Activated CD8-positive, alpha-beta memory T cell treated with anti-CD3 and anti-CD28 coated beads for 36 hours (primary cell): ENCODE measurements around the gene MED1. TPM values are rescaled to one million over a fixed set of nuclear protein-coding genes. Genes with fewer than 3 reads are reported as not detected.
"Not testable (repeated sequence)": the region's sequence is repeated elsewhere in the genome, so short reads cannot be mapped to it uniquely, and the experiment has no call there.

Experiments
- CTCF ChIA-PET: fragments of 350-600 bp; sonication (Branson Sonifier 250); formaldehyde crosslinking; loops from one replicate; lab custom pipeline; 2021; ENCODE audit warnings: antibody characterized with exemption; lab: Charles Lee
- POLR2A ChIA-PET: fragments of 350-600 bp; sonication (Branson Sonifier 250); formaldehyde crosslinking; loops from one replicate; lab custom pipeline; 2021; ENCODE audit warnings: antibody characterized with exemption; lab: Charles Lee
- total RNA-seq, 2 experiments: library from RNA; stranded (reverse); gene quantifications; one replicate each; pipeline ENCODE4 v1.2.3, GENCODE V29; 2021

MED1 gene
- total RNA-seq, 2 experiments from 2014 or later: 79.0 to 81.4 TPM

- ChIA-PET CTCF (interaction anchor here (1.0 to 1.7 kb wide), 3 partner anchors 10 to 56 kb away, joined by 3 to 8 read pairs (median 6); partner anchors contain the start of gene MED1), POLR2A (interaction anchor here (0.6 to 2.6 kb wide), 13 partner anchors 8 to 880 kb away, joined by 3 to 52 read pairs (median 5); partner anchors contain the start of genes FBXL20 and MED1)
Measured at GRCh38 chr17:39461113-39461925, 10.3 kb upstream of the MED1 start, which contains the start of gene CDK12. TSS of gene CDK12 (plus strand) at chr17:39461486. CDS start at chr17:39462072, 586 bp downstream.

GRCh38 chr17:39455919-39456318 is 4.9 kb upstream of the MED1 start:
- POLR2A ChIA-PET: no interaction called here

DNA sequence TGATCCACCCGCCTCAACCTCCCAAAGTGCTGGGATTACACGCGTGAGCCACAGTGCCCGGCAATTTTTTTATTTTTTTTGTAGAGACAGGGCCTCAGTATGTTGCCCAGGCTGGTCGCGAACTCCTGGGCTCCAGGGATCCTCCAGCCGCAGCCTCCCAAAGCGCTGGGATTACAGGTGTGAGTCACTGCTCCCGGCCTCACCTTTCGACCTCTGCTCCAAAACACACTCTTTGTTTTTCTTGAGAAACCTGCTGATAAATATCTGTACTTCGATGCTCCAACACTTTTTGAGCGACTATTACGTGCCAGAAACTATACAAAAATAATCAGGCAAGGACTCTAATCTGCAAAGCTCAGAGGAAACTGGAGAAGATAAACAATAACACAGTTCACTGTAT is 1.0 kb downstream of the MED1 start:
- ChIA-PET POLR2A (interaction anchor here (0.8 to 2.6 kb wide), 2 partner anchors 10 to 12 kb away, joined by 3 to 52 read pairs; partner anchors contain the start of gene CDK12), CTCF (interaction anchor here (1.1 kb wide), 1 partner anchor 76 kb away, joined by 3 read pairs; no protein-coding TSS in a partner anchor)

More at GRCh38 chr17:39455919-39456318, 4.9 kb upstream of the MED1 start:
- CTCF ChIA-PET: interaction anchor here (0.6 kb wide), 1 partner anchor 164 kb away, joined by 4 read pairs; no protein-coding TSS in a partner anchor

DNA sequence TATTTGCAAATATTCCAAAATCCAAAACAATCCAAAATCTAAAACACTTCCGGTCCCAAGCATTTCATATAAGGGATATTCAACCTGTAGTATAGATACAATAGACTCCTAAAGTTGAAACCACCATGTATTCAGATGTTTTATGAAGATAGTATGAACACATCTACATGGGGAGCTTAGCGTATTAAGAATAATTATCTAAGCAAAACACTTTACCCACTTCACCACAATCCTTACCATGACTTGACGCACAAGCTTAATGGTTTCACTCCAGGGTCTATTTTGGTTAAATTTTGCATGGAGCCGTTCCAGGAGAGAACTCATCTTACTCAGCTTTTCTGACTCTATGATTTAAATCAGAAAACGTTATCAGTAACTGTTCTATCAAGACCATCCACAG is 3.5 kb downstream of the MED1 start:
- CTCF ChIA-PET: no interaction called here
- POLR2A ChIA-PET: no interaction called here

DNA sequence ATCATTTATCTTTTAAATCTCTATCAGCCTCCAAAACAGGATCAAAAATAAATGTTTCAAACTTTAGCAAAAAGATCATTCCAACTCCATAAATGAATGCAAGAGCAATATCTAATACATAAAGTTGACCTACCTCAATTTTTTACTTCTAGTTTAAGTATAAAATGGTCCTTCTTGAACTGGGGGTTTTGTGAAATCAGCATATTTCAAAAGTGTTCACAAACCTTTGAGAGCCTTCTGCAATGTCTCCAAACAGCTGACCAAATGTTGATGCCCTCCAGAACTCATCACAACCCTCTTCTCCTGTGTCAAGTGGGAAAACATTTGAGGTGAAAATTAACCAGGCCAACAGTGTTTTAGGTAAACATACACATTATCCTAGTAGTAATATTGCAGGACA is 7.7 kb downstream of the MED1 start:
- CTCF ChIA-PET: no interaction called here
- POLR2A ChIA-PET: no interaction called here

DNA sequence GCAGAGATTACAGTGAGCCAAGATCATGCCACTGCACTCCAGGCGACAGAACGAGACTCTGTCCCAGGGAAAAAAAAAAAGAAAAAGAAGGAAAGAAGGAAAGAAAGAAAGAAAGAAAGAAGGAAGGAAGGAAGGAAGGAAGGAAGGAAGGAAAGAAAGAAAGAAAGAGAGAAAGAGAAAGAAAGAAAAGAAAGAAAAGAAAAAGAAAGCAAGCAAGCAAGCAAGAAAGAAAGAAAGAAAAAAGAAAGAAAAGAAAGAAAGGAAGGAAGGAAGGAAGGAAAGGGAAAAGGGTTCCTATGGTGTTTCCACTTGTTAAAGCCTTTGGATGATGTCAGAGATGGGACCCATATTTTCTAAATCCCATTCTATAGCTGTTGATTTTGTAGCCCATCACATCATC is 11.2 kb downstream of the MED1 start:
- CTCF ChIA-PET: not testable (repeated sequence)
- POLR2A ChIA-PET: interaction anchor here (0.8 kb wide), 1 partner anchor 11 kb away, joined by 3 read pairs; no protein-coding TSS in a partner anchor

- POLR2A ChIA-PET: no interaction called here
Measured at GRCh38 chr17:39429600-39429999, 21.5 kb downstream of the MED1 start.

DNA sequence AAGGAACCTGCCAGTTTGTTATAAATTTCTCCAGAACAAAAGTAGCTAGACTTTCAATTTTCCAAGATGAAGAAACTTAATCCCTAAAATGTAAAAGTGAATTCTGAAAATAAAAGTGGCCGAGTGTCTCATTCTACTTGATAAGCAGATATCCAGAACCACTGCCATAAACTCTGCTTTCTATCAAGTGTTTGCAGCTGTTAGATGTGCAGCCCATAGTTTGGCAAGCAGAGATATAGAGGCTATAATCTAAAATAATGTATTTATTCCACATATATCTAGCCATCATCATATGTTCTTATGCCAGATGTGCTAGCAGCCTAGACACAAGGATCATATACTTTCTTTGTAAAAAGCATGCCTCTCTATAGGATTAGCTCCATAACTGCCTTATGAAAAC is 34.9 kb downstream of the MED1 start:
- CTCF ChIA-PET: interaction anchor here (0.7 kb wide), 1 partner anchor 799 kb away, joined by 3 read pairs; no protein-coding TSS in a partner anchor
- POLR2A ChIA-PET: no interaction called here

More at GRCh38 chr17:39429600-39429999, 21.5 kb downstream of the MED1 start:
- CTCF ChIA-PET: no interaction called here

DNA sequence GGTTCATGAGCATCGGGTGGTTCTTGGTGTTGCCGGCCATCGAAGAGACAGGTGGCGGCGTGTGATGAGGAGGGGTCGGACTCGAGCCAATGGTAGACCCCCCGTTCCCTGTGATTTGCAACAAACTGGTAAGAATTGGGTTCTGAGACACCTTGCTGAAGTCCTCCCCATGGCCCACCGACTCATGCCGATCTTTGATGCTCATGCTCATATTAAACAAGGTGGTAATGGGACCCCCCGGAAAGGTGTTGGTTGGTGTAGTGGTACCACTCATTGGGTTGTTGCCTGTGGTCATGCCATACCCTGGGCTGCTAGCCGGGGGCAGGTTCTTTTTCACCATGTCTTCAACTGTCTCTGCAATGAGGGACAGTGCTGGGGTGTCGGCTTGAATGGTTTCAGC is 40.8 kb downstream of the MED1 start:
- POLR2A ChIA-PET: no interaction called here
- CTCF ChIA-PET: no interaction called here

GRCh38 chr17:39408360-39408759 is 42.7 kb downstream of the MED1 start:
- POLR2A ChIA-PET: no interaction called here
- CTCF ChIA-PET: no interaction called here

- ChIA-PET POLR2A (no interaction called here), CTCF (no interaction called here)
Measured at GRCh38 chr17:39406951-39407350, 44.1 kb downstream of the MED1 start.

- CTCF ChIA-PET: interaction anchor here (0.6 to 0.9 kb wide), 3 partner anchors 18 to 74 kb away, joined by 3 to 4 read pairs (median 3); no protein-coding TSS in a partner anchor
- POLR2A ChIA-PET: interaction anchor here (0.5 to 0.6 kb wide), 2 partner anchors 45 to 73 kb away, joined by 3 to 5 read pairs; partner anchors contain the start of gene MED1
Measured at GRCh38 chr17:39405436-39405835, 45.6 kb downstream of the MED1 start.

DNA sequence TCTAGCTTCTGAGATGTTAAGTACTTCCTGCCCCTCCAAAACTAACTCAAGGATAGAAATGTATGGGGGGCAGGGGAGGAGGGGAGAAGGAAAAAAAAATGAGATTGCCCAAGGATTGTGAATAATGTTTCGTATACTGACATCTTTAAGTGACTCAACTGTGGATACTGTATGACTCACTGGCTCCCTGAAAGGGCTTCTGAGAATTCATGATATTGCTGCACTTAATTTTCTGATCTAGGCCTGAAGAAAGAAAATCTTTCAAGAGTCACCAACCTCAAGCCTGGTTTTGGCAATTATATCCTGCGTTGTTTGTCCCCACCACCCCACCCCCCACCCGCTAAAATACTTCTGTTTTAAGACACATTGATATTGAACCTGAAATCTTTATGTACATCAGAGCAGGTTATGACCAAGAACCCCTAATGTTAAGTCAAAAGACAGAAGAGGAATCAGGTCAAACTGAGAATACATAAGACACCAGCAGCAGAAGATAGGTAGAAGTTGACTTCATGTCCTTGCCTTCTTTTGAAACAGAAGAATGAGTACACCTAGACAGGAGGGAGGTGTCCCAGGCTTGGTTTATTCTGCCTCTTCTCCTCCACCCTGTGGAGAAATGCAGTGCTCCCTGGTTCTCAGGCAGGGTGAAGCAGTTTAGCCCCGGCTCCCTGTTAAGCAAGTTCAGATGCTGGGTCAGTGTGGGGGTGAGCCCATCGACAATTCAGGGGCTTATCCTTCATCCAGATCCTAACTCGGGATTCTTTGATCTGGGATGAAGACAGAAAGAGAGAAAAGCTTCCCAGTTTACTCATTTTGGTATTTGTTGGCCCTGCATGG is 46.3 kb downstream of the MED1 start:
- ChIA-PET CTCF (interaction anchor here (0.6 to 0.9 kb wide), 2 partner anchors 17 to 57 kb away, joined by 3 to 4 read pairs; no protein-coding TSS in a partner anchor), POLR2A (no interaction called here)

- CTCF ChIA-PET: interaction anchor here (0.6 to 1.2 kb wide), 3 partner anchors 15 to 85 kb away, joined by 3 to 4 read pairs (median 3); no protein-coding TSS in a partner anchor
- POLR2A ChIA-PET: interaction anchor here (0.6 to 1.0 kb wide), 3 partner anchors 58 to 381 kb away, joined by 3 to 9 read pairs (median 8); partner anchors contain the start of gene CDK12
Measured at GRCh38 chr17:39402890-39403605, 48.0 kb downstream of the MED1 start.

DNA sequence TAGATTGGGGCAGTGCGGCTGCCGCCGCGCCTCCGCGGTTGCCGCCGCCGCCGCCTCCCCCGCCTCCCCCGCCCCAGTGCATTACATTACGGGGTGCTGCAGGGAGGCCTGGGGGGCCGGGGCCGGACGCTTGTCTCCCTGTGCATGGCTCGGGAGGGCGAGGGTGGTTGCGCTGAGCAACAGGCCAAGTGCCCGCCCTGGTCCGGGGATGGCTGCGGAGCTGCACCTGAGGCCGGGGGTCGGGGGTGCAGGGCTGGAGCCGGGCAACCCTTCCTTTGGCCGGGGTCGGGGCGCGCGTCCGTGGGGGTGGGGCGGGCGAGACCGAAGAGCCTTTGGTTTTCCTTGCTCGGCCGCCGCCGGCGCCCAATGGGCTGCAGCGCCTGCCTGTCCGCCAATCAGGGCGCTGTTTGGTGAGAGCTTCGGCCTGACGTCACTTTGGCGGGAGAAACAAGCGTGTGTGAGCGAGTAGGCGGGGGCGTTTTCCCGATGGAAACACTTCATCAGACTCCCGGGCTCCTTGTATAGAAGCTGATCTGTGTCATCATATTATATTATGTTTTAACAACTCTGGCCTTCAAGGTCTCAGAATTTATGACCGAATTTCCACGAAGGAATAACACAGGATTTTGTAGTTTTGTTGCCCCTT is 48.7 kb downstream of the MED1 start:
- ChIA-PET POLR2A (interaction anchor here (0.5 to 1.2 kb wide), 5 partner anchors 14 to 382 kb away, joined by 3 to 9 read pairs (median 5); partner anchors contain the start of genes CDK12 and MED1), CTCF (interaction anchor here (0.6 to 1.2 kb wide), 3 partner anchors 14 to 86 kb away, joined by 3 to 4 read pairs (median 3); no protein-coding TSS in a partner anchor)

- CTCF ChIA-PET: interaction anchor here (0.8 kb wide), 1 partner anchor 14 kb away, joined by 3 read pairs; no protein-coding TSS in a partner anchor
- POLR2A ChIA-PET: interaction anchor here (0.5 to 1.2 kb wide), 4 partner anchors 14 to 84 kb away, joined by 3 to 5 read pairs (median 3); partner anchors contain the start of gene MED1
Measured at GRCh38 chr17:39401412-39402243, 49.4 kb downstream of the MED1 start, which contains the start of gene FBXL20. TSS of gene FBXL20 (minus strand) at chr17:39401626. CDS start at chr17:39401402, 224 bp downstream.
